ENCODE results near the gene ZFYVE28.

Gene ZFYVE28

GRCh38 chr4:2367626-2368025 is 50.8 kb downstream of the ZFYVE28 start:
- no peak for DNase-seq (ENCODE audit: low spot score)

GRCh38 chr4:2366252-2367192 is 51.9 kb downstream of the ZFYVE28 start:
- no peak for DNase-seq (ENCODE audit: low spot score)

GRCh38 chr4:2365913-2366210 is 52.6 kb downstream of the ZFYVE28 start:
- DNase-seq (ENCODE audit: low spot score): no peak

- no peak for DNase-seq (ENCODE audit: low spot score)
Observed at GRCh38 chr4:2365054-2365912, 53.2 kb downstream of the ZFYVE28 start.

- DNase-seq (ENCODE audit: low spot score): peak; percentile 41
Observed at GRCh38 chr4:2364654-2365053, 53.8 kb downstream of the ZFYVE28 start.

- DNase-seq (ENCODE audit: low spot score): no peak
Observed at GRCh38 chr4:2363951-2364653, 54.3 kb downstream of the ZFYVE28 start.

- DNase-seq (ENCODE audit: low spot score): no peak
Observed at GRCh38 chr4:2363056-2363721, 55.3 kb downstream of the ZFYVE28 start.

GRCh38 chr4:2362266-2363055 is 56.0 kb downstream of the ZFYVE28 start:
- no peak for DNase-seq (ENCODE audit: low spot score)

- no peak for DNase-seq (ENCODE audit: low spot score)
Observed at GRCh38 chr4:2361366-2362265, 56.8 kb downstream of the ZFYVE28 start.

- DNase-seq (ENCODE audit: low spot score): no peak
Observed at GRCh38 chr4:2360396-2360730, 58.1 kb downstream of the ZFYVE28 start.

GRCh38 chr4:2359591-2360395 is 58.7 kb downstream of the ZFYVE28 start:
- no peak for DNase-seq (ENCODE audit: low spot score)

GRCh38 chr4:2357821-2358745 is 60.4 kb downstream of the ZFYVE28 start:
- no peak for DNase-seq (ENCODE audit: low spot score)

GRCh38 chr4:2356123-2357069 is 62.0 kb downstream of the ZFYVE28 start:
- no peak for DNase-seq (ENCODE audit: low spot score)

- no peak for DNase-seq (ENCODE audit: low spot score)
Observed at GRCh38 chr4:2354760-2355159, 63.7 kb downstream of the ZFYVE28 start.

GRCh38 chr4:2354118-2354517 is 64.3 kb downstream of the ZFYVE28 start:
- no peak for DNase-seq (ENCODE audit: low spot score)

GRCh38 chr4:2353222-2354107 is 65.0 kb downstream of the ZFYVE28 start:
- DNase-seq (ENCODE audit: low spot score): no peak

Measured in activated CD4-positive, alpha-beta T cell treated with anti-CD3 and anti-CD28 coated beads, Interleukin-2, Interleukin-4, amounts not matched to agents 100 ng/mL and 50 ng/mL, durations not matched to agents 16 hours and 8 hours (primary cell).